NAMALWA (cell line): ENCODE data around the gene SELPLG.
"Not testable (repeated sequence)": the region's sequence is repeated elsewhere in the genome, so short reads cannot be mapped to it uniquely, and the experiment has no call there.

Experiments
- DNase-seq: peaks from one replicate; pipeline ENCODE4 v3.0.0-alpha.2; 2015; ENCODE audit warnings: low spot score

The SELPLG gene

DNA sequence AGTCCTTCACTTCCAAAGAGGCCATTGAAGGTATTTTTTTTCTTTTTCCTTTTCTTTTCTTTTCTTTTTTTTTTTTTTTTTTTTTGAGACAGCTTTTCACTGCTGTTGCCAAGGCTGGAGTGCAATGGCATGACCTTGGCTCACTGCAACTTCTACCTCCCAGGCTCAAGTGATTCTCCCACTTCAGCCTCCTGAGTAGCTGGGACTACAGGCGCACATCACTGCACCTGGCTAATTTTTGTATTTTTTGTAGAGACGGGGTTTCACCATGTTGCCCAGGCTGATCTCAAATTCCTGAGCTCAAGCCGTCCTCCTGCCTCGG is 14.8 kb downstream of the SELPLG start:
- not testable (repeated sequence) for DNase-seq

DNA sequence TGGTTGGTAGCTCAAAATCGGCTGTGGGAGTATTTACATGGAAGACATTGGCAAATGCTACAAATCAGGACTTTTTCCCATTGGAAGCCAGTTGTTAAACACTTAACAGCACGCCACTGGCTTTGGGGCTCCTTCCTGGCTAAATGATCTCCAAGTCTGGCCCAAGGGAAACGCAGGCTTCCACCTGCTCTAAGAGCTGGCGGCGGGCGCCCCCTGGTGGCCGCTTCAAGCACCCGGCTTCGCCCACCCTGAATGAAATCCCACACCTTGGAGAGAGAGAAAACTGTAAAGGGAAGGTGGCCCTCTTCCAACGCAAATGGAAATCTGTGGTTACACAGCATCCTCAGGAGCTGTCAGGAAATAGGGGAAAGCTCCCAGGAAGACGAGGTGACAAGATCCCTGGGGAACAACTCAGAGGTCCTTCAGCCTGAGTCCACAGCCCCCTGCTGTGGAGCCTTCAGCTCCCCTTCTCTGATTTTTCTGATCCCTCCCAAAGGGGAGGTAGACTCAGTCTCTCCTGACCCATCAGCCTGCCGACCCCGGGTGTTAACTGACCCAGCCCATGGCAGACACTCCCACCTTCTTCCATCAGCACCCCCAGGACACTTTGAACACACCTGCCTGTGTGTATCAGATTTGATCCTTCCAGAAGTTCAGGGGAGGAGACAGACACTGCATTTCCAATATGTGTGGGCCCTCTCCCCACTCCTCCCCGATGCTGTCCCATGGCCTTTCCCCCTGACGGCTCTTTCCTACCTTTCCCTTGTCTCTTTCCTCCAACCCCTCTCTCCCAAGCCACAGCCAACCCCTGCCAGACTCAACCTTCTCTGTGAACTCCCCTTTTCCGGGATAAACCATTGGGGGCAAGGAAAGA is 15.4 kb downstream of the SELPLG start:
- DNase-seq, result peak; percentile 82

DNA sequence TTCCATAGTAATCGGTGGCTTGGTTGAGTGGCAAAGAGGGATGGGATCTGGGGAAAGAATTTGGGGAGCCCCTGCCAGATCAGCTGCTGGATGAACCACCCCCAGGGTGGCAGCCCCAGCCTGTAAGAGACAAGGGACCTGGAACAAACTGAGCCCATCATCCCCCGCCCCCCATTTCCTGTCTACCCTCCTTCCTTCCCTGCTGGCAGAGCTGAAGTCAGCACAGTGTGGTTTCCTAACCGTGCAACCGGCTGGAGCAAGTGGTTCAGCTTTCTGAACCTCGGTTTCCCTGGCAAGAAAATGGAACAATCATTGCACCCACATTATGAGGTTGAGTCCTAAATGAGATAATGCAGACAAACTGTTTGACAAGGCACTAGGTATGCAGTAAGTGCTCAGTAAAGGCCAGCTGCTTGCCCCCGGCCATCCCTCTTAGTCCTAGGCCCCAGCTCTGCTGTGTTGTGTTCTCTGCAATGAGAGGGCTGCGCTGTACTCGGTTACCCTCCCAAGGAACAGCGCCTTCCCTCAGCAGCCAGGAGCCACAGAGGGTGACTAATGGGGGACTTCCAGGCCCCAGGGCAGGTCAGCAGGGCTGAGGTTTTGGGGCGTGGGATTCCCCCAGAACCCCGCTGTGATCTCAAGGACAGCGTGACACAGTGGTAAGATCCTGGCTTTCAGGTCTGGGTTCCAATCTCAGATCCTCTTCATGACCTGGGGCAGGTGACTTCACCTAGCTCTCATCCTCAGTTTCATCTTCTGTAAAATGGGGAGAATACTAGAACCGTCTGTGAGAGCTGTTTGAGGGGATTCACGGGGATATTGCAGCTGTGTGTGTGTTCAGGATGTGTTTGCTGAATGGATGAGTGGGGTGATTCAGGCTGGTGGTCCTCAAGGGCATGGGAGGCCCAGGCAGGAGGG is 16.5 kb downstream of the SELPLG start:
- DNase-seq, result peak; percentile 48

DNA sequence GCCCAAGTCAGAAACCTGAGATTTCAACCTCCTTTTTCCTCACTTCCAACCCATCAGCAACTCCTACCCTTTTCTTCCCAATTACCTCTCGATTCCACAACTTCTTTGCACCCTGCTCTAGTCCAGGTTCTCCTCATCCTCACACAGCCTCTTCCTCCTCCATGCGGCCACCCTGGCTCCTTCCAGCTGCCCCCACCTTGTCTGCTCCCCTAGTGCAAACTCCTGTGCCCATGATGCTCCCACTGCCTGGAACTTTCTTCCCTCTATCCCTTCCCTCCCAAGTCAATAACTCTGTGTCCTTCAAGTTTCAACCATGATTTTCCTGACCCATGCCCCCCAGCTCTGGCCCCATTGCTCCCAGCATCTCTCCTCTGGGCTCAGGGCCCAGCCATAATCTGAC is 17.3 kb downstream of the SELPLG start:
- DNase-seq, result no peak

DNA sequence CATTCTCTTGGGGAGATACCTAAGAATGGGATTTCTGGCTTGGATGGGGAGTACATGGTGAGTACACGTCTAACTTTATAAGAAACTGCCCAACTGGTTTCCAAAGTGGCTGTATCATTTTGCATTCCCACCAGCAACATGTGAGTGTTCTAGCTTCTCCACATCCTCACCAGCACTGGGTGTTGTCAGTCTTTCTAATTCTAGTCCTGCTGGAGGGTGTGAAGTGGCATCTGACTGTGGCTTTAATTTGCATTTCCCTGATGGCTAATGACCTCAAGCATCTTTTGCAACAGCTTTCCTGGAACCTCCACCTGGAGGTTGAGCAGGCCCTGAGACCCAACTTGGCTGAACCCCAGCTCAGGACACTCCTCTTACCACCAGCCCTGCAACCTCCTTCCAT is 17.8 kb downstream of the SELPLG start:
- DNase-seq, result no peak

DNA sequence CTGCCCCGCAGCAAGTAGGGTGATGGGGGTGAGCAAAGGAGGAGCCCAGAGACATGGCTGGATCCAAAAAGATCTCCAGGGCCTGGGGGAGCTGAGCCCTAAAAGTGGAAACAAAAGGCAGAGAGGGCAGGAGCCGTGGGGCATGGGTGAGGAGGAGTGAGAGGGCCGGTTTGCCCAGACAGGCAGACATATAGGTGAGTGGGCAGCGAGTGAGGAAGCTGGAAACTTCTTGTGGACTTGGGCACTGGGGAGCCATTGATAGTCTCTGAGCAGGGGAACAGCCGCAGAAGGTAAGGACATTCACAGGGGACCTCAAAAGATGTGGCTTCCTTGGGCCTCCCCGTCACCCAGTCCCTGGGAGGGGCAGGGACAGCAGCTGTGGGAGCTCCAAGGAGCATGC is 19.1 kb downstream of the SELPLG start:
- no peak for DNase-seq

DNA sequence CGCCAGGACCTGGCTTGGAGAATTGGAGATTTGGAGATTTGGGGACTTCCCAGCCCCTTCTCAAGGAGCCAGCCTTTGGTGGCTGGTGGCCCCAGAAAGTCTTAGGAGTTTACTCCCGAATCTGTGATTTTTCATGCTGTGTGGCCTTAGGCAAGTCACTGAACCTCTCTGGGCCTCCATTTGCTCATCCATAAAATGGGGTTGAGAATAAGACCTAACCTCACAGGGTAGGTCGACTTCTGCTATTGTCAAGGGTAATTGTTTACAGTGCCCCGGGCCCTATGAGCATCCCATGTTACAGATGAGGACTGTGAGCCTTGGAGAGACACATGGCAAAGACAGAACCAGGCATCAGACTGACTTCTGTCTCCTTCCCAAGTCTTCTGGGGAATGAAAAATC is 19.7 kb downstream of the SELPLG start:
- no peak for DNase-seq

DNA sequence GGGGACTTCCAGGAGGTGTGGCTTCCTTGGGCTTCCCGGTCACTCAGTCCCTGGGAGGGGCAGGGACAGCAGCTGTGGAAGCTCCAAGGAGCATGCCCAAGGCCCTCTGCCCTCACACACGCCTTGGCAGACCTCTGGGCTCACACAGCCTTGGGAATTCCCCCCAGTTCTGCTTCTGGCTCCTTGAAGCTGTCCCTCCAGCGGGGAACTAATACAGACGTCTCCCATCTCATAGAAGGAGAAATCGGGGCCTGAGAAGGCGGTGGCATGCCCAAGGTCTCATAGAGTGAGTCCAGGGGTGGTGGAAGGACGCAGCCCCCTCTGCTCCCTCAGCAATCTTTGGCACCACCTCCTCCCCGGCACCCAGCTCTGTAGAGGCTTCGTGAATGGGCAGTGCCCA is 20.1 kb downstream of the SELPLG start:
- DNase-seq, result no peak

DNA sequence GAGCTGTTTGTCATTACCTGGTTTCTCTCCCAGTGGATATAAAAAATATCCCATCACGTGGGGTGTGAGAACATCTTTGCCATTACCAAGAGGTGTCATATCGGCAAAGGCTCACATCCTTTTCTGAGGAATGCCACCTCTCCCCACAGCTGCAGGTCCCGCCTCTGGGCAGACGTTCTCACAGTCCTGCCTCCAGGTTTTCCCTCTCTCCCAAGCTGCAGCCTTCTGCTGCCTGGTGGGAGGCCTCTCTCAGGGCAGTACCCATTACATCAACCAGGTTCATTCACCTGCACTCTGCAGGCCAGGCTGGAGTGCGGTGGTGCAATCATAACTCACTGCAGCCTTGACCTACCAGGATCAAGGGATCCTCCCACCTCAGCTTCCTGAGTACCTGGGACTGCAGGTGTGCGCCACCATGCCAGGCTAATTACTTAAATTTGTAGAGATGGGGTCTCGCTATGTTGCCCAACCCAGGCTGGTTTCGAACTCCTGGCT is 20.9 kb downstream of the SELPLG start:
- no peak for DNase-seq

DNA sequence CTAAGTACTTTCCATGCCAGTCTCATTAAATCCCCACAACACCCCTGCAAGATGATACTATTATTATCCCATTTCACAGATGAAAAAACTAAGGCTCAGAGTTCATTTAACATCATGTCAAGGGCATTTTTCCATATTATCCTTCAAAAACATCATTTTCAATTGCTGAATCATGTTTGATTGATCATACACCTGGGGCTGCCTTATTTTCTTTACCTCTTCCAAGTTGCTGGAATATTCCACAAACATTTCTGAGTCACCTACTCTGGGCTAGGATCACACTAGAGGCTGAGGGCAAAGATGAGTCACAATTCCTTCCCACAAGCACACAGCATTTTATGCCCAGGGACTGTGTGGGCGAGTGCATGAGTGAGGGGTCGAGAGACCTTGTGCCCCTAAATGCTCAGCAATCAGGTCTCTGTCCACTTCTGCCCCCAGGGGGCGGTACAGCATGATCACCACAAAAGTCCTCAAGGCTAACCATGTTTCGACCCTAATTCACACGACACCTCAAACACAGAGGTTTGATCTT is 21.7 kb downstream of the SELPLG start:
- peak; percentile 87 for DNase-seq

DNA sequence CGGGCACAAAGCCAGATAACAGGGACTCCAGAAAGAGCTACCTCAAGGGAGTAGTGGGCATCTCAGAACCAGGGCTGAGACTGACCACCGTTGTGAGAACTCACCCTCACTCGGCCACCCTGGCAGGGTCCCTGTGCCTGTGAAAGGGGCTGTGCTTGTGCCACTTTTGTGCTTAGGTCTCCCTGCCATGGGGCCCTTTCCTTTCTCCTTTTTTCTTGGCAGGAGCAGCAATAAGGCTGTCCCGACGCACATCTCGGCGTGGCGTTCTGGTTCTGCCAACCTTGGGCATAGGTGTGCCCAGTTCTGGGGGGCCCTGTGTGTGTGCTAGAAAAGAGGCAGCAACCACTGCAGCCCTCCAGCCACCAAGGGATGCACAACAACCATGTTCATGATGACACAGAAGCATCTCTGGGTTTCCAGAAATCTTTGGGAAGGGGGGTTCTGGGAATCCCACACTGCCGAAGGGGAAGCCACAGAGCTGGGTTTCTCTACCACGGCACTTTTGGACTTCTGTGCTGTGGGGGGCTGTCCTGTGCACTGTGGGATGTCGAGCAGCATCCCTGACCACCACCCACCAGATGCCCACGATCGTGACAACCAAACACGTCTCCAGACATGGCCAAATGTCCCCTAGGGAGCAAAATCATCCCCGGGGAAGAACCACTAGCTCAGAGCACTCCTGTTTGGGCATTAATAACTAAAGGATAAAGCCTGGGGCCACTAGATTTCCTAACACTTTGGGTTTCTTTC is 22.7 kb downstream of the SELPLG start:
- DNase-seq, result no peak

DNA sequence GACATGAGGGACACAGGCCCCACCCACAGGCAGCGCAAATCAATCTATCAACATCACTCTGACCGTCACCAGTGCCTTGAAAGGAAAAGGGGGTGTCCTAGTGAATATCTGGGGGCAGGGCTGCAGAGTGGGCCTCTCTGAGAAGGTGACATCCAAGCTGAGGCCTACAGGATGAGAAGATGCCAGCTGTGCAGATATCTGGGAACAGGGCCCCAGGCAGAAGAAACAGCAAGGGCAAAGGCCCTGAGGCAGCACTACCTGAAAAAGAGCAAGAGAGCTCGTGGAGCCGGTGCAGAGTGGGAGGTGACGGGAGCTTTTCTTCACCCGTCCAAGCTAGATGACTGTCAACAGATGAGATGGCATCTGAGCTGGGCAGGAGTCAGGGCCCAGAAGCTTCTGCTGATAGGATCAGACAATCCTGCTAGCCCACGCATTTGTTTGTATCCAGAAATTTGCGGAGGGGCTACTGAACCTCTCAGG is 23.3 kb downstream of the SELPLG start:
- no peak for DNase-seq

DNA sequence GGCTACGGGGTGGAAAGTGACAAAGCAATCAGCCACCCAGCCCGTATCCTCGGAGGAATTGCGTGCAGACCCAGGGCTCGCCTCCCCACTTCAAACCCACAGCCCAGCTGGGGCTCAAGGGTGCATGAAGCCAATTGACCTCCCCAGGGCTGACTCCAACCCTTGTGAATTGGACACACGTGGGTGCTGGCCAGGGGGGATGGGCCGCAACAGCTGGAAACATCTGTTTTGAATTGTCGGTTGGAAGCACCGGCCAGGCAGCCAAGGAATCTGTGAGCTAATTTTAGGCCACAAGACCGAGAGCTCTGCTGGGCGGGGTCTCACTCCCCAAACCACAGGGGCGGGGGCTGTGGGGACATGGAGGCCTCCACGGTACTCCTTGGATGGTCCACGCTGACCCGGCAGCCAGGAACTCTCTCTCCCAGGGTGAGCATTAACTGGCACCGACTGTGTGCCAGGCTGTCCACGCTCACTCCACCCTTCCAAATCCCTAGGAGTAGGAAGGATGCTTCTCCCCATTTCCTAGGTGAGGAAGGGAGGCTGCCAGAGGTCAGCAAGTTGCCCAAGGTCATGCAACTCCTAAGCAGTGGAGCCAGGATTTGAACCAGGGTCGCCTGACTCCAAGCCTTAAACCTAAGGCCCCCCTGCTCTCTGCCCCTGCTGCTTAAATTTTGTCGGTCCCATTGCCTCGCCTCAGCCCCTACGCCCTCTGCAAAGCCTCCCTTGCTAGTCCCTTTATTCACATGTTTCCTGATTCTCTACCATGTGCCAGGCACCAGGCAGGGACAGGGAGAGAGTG is 24.0 kb downstream of the SELPLG start:
- no peak for DNase-seq

DNA sequence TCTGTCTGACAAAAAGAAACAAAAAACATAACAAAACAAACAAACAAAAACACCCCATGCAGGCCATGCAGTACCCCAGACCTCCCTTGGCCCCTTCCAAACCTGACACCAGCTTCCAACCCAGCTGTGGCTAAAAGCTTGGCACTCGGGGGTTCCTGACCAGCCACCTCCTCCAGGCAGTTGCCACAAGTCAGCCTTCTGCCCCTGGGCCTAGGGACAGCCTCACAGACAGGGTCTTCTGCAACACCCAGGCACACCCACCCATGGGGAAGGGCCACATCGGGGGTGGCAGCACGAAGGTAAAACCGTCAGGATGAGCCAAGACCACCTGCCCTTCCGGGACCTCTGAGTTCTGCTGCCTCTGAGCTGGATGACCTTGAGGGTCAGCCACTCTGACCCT is 25.1 kb downstream of the SELPLG start:
- DNase-seq, result no peak

DNA sequence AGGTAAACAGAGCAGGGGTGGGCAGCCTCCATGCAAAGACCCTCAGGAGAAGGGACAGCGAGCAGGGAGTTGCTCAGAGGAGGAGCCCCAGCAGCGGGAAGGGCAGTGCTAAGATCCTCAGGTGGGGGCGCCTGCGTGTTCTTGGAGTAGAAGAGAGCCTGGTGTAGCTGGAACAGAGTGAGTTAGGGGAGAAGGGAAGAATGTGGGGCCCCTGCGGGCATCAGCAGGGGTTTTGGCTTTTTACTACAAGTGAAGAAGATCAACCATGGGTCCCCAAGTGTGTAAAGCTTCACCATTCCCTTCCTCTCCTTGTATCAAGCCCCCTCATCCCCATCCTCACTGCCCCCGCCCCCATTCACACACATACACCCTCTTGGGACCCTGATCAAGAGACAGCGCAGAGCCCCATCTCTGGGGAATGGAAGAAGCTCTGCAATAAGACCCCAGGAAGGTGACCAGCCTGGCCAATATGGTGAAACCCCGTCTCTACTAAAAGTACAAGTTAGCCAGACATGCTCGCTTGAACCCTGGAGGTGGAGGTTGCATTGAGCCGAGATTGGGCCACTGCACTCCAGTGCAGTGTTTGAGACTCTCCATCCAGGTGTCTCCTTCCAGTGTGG is 25.6 kb downstream of the SELPLG start:
- no peak for DNase-seq

DNA sequence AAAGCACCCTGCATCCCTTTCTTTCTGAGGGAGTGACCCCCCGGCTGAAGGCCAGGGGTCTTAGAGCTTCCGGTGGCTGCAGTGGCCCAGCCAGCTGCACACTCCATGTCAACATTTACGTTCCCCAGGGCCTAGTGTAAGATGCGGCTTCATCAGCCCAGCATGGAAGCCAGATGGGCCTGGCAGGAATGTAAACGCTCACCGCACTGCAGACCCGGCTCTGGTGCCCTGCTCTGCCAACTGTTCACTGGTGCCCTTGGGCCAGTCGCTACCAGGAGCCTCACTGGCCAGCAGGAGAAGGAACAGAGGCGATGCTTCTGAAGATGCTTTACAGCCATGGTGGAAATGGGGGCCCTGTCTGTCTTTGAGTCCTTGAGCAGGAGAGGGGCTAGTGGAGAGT is 27.2 kb downstream of the SELPLG start:
- no peak for DNase-seq

DNA sequence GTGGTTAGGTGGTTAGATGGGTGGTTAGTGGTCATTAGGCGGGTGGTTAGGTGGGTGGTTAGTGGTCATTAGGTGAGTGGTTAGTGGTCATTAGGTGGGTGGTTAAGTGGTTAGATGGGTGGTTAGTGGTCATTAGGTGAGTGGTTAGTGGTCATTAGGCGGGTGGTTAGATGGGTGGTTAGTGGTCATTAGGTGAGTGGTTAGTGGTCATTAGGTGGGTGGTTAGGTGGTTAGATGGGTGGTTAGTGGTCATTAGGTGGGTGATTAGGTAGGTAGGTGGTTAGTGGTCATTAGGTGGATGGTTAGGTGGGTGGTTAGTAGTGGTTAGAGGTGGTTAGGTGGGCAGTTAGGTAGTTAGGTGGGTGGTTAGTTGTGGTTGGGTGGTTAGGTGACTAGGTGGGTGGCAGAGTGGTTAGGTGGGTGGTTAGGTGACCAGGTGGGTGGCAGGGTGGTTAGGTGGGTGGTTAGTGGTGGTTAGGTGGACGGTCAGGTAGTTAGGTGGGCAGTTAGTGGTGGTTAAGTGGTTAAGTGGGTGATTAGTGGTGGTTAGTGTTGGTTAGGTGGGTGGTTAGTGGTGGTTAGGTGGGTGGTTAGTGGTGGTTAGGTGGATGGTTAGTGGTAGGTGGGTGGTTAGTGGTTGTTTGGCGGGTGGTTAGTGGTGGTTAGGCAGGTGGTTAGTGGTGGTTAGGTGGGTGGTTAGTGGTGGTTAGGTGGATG is 27.8 kb downstream of the SELPLG start:
- no peak for DNase-seq

DNA sequence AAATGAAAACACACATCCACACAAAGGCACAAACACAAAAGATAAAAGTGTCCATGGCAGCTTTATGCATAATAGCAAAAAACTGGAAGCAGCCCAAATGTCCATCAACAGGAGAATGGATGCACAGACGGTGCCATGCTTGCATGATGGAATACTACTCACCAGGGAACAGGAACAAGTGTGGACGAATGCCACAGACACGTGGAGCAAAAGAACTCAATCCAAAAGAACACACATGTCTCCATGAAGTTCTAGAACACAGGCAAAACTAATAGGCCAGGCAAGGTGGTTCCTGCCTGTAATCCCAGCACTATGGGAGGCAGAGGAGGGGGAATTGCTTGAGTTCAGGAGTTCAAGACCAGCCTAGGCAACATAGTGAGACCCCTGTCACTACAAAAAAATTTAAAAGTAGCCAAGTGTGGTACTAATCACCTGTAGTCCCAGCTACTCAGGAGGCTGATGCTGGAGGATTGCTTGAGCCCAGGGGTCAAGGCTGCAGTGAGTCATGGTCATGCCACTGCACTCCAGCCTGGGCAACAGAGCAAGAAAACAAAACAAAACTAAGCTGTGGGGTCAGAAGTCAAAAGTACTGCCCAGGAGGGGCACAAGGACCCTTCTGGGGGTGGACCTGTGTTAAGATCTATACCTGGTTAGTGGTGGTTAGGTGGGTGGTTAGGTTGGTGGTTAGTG is 28.5 kb downstream of the SELPLG start:
- DNase-seq, result no peak

DNA sequence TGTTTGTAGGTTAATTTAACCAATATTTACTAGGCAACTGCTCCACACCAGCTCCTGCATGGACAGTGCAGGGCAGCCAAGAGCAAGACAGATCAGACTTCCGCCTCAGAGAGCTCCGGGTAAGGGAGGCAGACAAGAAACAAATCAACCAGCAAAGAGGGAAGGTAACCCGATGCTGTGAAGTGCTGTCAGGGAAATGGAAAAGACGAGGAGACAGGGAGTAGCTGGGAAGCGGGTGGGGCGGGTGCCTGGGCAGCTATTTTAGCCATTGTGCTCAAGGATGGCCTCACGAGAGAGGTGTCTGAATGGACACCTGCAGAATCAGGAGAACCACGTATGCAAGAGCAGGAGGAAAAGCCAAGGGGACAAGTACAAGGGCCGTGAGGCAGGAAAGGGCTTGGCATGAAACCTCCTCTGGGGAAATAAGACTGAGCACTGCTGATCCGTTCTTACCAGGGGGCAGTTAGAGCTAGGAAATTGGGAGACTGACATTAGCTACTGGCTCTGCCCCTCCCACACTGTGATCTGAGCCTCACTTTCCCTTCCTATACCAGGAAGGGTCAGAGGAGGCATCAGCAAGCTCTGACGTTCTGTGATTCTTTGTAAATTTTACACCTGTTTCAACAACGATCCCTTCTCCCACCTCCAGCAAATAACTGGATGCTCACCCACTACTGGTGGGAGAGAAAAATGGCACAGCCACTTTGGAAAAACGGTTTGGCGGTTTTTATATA is 29.3 kb downstream of the SELPLG start:
- DNase-seq, result no peak
